Activated T-cell treated with anti-CD3 and anti-CD28 coated beads, Interleukin-2, amount 50 U/mL, for 1 hour (primary cell): ENCODE results near the gene ALLC.
A peak's percentile ranks its signal among the peaks of the same experiment; 100 is the strongest.

Source experiments
- DNase-seq: peaks from one replicate; pipeline ENCODE4 v3.0.0-alpha.2; 2020

The ALLC gene

GRCh38 chr2:3626812-3627499 is 31.0 kb upstream of the ALLC start:
- DNase-seq: peak; percentile 4

- peak; percentile 7 for DNase-seq
These were observed 30.4 kb upstream of the ALLC start for GRCh38 chr2:3627500-3628100.

GRCh38 chr2:3628241-3628679 is 29.7 kb upstream of the ALLC start:
- no peak for DNase-seq

DNA sequence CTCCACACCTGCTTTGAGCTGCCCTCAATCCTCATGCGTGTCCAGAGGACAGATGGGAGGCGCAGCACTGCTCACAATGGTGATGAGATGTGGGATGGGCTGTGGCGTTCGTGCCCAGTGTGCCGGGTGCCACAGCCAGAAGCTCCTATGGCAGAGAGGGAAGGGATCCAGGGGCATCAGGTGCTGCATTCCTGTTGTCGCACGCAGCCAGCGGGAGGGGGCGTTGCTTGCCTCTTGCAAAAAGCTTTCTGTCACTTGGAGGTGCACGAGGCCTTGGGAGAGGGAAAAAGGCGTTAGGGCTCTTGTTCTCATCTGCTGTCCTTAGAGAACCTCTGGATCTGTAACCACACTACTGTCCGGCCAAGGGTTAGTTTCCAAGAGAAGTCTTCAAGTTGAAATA is 29.2 kb upstream of the ALLC start:
- no peak for DNase-seq

- DNase-seq: no peak
These were observed 27.4 kb upstream of the ALLC start for GRCh38 chr2:3630631-3631030.

- DNase-seq: peak; percentile 1
These were observed 26.7 kb upstream of the ALLC start for GRCh38 chr2:3631161-3631850.

GRCh38 chr2:3631851-3632659 is 25.9 kb upstream of the ALLC start:
- DNase-seq: peak; percentile 4

DNA sequence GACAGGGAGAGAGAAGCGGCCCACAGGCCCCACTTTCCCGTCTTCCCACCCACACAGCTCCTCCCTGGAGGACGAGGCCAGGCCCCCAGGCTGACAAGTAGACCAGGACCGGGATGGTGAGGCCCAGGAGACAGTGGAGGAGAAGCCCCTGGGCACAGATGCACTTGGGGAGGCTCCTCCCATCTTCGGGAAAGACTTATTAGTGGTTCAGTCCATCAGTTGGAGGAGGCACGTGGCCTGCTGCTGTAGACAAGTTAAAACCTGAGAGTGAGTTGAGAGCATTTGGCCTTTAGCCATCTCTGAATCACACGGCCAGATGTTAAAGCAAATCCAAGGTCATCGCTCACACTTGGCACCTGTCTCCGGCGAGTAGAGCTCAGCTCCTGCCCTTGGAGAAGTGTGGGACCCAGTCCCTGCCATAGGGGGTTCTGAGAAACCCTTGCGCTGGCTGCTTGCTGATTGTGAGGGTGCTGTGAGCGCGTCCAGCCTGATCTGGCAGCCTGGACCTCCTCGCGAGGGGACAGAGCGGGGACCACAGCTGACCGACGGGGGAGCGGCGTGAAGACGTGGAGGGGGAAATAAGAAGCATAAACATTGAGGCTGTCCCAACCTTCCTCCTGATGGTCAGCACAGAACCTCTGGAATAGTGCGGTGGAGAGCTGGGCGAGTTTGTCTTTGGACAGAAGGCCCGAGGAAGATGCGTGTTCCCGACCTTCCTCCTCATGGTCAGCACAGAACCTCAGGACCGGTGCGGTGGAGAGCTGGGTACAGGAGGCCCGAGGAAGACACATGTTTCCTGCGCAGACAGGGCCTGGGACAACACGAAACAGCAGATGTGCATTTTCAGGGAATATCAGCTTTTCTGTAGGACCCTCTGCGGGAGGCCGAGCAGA is 24.7 kb upstream of the ALLC start:
- peak; percentile 2 for DNase-seq

GRCh38 chr2:3633982-3634595 is 23.9 kb upstream of the ALLC start:
- DNase-seq: peak; percentile 6

DNA sequence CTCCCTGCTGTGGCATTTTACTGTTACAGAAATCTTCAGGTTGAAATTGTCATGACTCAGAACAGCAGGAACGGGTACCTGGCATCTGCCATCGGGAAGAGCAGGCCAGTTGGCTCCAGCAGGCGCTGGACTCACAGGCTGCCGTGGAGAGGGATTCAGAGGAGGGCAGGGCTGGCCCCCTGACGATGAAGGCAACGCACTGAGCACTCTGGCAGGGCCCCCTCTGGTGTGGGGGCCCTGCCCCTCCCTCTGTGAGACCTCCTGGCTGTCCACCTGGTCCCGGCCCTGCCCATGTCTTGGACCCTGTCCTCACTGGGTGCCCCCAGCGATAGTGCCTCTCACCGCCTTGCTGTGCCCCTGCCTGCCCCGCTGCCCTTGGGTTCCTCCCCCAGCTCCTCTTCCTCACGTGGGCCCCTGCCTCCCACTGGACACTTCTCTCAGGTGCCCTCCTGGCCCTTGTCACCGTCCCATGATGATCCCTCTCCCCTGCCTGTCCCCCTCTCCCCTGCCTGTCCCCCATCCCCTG is 23.3 kb upstream of the ALLC start:
- peak; percentile 8 for DNase-seq

DNA sequence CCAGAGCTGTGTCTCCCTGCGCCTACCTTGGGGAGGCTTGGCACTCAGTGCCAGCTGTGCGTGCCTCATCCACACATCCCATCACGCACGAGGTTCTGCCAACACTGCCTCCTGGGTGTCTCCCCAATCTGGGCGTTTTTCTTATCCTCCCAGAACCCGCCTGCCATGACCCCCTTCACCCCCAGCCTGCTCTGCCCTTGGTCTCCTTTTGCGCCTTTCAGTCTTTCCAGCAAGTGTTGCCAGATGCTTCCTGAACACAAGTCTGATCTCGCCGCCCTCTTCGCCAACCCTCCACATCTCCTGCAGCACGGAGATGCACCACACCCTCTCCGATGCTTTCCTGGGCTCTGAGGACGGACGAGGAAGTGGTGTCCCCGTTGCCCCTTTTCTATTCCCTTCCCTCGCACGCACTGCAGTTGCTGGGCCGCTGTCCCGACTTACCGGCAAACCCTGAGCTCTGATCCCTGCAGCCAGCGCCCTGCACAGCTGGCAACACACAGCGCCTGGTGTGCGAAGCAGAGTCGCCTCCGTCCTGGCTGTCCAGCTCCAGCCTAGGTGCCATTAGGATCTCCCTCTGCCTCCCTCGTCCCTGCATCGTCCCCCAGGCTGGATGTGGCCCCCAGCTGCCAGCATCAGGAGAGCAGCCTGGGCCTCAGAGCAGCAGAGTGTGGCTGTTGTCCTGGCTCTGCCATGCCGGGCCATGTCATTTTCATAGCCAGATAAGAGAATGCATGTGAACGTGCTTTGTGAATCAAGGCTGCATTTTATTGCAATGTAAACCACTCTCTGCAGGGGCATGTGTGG is 22.6 kb upstream of the ALLC start:
- peak; percentile 4 for DNase-seq

DNA sequence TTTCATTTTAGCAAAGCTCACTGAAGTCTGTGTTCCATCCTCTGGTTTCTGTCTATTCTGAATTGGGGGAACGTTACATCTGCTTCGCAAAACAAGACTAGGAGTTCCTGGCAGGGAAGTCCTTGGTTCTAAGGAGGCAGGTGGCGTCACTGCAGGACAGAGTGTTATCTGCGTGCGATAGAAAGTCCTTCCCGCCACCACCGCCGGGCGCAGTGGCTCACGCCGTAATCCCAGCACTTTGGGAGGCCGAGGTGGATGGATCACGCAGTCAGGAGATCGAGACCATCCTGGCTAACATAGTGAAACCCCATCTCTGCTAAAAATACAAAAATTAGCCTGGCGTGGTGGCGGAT is 22.0 kb upstream of the ALLC start:
- DNase-seq: peak; percentile 1

GRCh38 chr2:3636586-3637310 is 21.3 kb upstream of the ALLC start:
- peak; percentile 11 for DNase-seq

GRCh38 chr2:3637311-3637675 is 20.7 kb upstream of the ALLC start:
- no peak for DNase-seq

- peak; percentile 2 for DNase-seq
These were observed 20.1 kb upstream of the ALLC start for GRCh38 chr2:3637692-3638455.

- DNase-seq: no peak
These were observed 19.6 kb upstream of the ALLC start for GRCh38 chr2:3638456-3638810.

DNA sequence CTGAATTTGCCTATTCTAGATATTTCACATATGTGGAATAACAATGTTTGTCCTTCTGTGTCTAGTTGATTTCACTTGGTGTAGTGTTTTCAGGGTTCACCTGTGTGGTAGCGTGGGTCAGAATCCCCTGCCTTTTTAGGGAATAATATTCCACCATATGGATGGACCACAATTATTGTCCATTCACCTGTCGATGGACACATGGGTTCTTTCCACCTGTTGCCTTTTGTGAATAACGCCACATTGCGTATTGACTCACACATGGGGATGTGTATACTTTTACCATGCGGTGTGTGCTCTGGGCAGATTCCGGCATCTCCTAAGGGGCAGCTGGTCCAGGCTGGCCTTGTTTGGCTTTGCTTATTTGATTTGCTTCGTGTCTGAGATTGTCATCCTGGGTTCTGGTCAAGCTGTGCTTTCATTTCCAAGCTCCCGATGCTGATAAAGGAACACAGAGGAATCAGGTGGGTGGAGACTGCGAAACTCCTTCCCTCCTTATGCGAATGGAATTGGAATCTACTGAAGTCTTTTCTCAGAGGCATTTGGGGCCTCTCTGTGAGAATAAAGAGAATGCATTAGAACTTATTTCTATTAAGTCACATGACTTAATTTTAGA is 18.9 kb upstream of the ALLC start:
- DNase-seq: no peak

DNA sequence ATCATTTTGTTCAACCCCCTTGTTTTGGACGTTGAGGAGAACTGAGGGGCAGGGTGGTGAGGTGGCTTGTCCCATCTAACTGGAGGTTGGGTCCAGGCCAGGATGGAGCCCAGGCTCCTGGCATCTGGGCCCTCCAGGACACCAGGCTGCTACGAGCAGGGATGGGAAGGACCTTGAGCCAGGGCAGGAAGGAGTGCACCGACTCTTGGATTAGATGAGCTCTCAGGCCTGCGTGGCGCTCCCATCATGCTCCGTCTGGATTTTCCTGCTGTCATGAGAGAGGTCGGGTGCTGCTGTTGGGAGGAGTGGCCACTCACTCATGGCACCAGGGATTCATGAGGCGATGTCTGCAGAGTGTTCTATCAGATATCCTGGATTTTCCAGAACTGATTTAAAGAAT is 18.3 kb upstream of the ALLC start:
- DNase-seq: no peak

DNA sequence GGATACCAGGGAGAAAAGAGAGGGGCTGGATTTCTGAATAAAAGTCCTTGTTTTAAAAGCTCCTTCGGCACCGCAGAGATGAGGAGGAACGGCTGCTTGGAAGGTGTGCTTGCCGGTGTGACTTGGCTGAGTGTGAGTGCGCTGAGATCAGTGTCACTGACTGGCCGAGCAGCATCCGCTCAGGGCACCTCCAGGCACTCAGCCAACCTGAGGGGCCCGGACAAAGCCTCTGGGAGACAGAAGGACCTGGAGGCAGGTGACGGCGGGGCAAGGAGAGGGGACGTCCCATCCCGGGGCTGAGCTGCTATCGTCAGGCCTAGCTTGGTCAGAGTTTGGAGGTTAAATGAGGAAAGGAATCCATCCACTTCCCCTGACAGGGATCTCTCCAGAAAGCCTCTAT is 16.8 kb upstream of the ALLC start:
- no peak for DNase-seq
